Suppressor macrophage (primary cell): ENCODE results near the gene TEDC1.

Source experiments
- DNase-seq, 4 experiments: peaks; one replicate each; pipeline ENCODE4 v3.0.0-alpha.2; 2020 to 2022

Gene TEDC1

DNA sequence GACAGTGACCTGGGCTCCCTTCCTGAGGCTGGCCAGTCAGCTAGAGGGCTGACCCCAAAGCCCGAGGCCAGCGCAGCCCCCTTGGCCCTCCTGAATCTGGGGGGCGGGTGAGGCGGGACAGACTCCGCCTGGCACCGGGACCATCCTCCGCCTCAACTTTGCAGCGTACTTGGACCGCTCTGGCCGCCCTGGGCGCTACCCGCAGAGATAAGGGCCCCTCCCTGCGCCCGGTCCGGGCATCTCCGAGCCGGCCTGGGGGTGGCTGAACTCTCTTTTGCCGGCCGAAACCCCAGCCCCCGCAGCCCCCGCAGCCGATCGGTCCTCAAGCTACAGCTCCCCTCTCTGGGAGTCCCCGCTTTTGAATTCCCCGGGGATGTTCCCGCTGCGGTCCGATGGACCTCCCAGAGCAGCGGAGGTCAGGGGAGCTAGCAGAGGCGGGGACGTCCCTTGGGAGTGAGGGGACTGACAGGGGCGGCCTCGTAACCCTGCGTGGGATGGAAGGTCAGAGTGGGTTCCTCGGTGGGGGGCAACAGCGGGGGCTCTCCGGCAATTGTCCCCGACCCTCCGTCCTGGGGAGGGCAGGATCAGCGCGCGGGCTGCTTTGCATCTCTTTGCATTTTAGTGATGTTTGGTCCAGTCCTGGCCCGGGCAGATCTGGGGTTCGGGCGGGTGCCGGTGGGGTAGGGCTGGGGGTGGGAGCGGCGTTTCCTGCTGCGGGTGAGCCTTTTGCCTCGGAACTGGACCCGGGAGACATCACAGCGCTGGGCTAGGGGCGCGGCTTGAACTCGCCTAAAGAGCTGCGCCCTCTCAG is 4.7 kb upstream of the TEDC1 start, which contains the start of gene CRIP1:
Gene CRIP1, plus strand, starts transcription at position 724 of the 811 bp plus-strand sequence. CDS start 374 bp downstream, outside the sequence.
- DNase-seq = no peak

DNA sequence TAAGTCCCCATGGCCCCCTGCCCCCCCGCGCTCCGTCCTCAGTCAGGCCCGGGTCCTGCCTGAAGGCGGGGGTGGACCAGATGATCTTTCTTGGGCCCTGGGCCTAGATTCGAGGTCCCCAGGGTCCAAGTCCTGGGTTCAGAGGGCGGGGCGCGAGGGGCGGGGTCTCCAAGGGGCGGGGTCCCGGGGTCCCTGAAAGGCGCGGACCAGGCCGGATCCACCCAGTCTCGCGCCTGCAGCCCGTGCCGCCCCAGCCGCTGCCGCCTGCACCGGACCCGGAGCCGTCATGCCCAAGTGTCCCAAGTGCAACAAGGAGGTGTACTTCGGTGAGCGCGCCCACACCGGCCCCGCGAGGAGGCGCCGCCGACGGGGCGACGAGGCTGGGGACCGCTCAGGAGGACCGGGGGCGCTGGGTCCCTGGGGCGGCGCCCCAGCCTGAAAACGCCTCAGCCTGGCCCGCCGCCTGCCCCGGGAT is 4.0 kb upstream of the TEDC1 start:
- peak in 2 of 4 experiments; percentile 15 to 29 for DNase-seq

DNA sequence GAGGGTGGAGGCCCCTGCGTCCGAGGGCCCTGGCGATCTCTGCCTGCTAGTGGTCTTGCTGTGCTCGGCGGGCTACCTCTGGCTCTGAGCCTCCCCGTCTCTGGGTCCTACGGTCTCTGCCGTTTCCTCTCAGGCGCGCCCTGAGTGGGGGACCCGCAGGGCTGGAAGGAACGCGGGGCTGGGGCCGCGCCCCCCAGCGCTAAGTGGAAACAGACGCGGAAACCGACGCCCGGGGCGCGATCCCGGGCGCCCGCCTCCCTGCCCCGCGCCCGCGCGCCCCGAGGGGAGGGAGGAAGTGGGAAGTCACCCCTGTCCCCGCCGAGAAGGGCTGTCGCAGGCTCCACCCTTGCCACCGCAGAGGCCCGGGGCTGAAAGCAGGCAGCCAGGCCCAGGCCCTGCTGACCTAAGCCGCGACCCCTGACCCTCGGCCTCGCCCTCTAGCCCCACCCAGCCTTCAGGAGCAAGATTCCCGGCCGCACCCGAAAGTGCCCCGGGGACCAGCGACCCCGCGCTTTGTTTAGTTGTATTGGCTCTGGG is 3.5 kb upstream of the TEDC1 start:
- DNase-seq = peak; percentile 58 to 89 (median 78)

DNA sequence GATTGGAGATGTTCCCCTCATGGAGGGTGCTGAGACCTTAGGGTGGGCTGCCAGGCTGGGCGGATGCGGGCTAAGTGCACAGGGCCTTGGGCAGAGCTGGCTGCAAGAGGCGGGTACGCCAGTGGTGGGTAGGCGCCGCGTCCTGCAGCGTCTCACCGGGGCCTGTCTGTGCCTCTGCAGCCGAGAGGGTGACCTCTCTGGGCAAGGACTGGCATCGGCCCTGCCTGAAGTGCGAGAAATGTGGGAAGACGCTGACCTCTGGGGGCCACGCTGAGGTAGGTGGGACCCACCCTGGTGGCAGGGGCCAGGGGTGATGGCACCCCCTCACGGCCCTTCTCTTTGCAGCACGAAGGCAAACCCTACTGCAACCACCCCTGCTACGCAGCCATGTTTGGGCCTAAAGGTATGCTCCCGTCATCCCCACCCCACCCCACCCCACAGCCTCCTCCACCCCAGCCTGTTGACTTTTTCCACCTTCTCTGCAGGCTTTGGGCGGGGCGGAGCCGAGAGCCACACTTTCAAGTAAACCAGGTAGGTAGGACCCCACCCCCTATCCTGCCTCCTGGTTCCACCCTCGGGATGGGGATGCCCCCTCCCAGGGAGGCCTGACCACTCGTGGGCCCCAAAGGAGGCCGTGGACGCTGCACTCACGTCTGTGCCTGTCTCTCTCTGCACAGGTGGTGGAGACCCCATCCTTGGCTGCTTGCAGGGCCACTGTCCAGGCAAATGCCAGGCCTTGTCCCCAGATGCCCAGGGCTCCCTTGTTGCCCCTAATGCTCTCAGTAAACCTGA is 2.9 kb upstream of the TEDC1 start:
- DNase-seq = no peak

DNA sequence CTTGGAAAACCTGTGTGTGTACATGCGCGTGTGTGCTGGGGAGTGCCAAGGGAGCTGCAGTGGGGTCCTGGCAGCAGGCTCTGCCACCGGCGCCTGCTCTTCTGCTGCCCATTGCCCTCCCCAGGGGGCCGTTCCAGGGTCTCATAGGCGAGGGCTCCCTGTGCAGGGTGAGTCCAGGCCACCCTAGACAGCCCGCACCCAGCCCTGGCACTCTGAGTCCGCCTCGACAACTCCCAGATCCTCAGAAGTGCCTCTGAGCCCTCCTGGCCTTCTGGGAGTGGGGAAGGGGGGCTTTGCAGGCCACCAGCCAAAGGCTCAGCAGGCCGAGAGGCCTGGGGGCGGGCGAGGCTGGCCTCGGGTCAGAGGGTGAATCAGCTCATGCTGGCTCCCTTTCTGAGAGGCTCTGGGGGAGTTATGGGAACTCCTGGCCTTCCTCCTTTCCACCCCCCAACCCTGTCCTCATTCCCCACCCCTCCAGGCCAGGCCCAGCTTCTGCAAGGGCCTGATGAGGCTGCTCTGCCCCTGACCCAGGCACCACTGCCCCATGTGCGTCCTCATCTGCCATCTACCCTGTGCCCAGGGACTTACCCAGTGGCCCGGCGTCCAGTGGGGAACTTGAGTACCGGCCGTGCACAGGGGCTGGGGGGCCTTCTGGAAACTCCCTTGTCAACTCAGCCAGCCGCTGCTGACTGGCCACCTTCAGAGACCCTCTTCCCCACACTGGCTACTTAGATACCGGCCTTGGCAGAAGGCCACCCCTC is 2.1 kb upstream of the TEDC1 start:
- DNase-seq = peak; percentile 32 to 63 (median 53)

DNA sequence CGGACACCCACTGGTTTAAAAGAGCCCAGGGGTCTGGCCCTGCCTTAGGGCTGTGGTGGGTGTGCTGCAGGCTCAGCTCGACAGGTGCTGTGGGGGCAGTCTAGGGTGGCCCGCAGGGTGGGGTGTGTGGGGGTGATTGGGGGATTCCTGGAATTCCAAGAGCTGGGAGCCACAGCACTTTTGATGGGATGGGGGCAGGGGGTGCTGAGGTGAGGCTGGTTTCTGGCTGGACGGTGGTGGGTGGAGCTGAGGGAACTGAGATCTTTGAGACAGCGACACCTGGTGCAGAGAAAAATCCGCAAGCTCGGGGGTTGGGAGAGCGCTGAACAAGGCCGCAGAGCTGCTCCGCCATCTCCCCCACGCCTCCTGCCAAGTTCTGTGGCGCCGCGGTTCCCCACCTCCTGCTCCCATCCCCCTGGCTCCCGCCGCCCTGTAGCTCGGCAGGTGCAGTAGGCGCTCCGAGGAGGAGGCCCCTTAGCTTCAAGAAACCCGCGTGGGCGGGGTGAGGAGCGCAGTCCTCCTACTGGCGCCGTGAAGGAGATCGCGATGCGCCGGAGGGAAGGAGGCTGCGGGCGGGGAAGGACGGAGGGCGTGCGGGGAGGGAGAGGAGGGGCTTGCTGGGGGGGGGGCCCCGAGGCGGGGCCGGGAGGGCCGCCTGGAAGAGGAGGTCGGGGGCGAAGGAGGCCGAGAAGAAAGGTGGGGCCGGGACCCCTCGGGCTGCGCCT is 1.3 kb upstream of the TEDC1 start:
- DNase-seq = peak; percentile 70 to 85 (median 80)

DNA sequence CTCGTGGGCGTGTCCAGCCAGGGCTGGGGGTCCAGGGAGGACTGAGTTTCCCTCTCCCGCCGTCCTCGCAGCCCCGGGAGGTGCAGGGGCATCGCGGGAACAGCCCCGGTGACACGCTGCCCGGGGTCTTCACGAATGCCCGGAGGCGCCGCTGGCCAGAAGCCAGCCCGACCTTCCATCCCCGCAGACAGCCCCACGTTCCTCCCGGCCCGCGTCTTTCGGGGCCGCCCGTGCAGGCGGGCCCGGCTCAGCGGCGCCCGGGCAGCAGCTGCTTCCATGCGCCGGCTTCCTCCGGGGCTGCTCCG is 827 bp upstream of the TEDC1 start:
- no peak for DNase-seq

DNA sequence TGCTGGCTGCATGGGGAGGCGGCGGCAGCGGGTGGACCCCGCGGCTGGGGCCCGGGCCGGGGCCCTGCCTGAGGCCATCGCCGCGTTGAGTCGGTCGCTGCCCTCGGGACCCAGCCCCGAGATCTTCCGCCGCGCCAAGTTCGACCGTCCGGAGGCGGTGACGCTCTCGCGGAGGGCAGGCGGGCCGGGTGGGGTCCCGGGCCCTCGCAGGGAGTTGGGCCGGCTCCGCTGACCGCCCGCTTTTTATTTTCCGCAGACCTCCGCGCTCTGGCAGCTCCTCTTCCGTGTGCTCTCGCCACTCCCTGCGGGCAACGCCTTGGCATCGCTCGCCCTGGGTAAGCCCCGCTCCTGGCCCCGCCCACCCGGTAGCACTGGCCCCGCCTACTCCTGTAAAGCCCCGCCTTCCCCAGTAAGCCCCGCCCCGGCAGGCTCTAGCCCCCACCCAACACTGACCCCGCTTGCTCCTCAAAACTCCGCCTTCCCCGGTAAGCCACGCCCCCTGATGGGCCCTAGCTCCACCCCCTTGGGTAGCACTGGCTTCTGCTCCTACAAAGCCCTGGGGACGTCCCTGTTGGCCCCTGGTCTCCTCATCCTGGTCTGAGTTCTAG is 424 bp downstream of the TEDC1 start:
- peak; percentile 81 to 89 (median 86) for DNase-seq

DNA sequence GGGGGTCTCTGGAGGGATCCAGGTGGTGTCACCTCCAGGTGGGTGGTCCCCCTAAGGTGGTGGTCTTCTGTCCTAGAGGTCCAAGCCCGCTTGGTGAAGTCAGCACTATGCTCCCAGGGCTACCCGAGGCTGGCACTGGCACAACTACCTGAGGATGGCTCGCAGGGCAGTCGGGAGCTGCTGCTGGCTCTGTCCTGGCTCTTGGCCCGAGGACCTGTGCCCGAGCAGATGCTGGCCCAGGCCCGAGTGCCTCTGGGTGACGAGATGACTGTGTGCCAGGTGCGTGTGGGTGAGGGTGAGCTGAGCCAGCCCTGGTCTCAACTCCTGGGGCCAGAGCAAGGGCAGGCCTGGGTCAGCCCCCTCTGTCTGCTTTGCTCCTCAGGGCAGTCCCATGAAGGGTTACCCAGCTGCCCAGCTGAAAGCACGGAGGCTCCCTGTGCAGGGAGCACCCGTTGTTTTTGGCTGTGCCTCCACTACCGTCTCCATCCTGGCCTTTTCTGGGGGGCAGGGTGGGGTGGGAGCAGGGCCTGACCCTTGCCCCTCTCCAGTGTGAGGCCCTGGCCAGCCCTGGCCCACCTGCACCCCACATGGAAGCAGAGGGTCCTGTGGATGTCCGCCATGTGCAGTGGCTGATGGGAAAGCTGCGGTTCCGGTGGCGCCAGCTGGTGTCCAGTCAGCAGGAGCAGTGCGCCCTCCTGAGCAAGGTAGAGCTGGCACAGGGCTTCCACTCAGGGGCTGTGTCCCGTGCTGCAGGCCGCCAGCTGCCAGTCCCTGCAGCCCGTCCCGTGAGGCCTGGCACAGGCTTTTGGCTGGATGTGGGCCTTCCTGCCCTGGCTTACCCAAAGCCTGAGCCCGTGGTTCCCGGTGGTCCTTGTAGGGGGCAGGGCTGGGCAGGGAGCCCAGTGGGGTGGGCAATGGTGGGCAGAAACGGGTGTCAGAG is 1.3 kb downstream of the TEDC1 start:
- peak in 1 of 4 experiments; percentile 1 for DNase-seq

DNA sequence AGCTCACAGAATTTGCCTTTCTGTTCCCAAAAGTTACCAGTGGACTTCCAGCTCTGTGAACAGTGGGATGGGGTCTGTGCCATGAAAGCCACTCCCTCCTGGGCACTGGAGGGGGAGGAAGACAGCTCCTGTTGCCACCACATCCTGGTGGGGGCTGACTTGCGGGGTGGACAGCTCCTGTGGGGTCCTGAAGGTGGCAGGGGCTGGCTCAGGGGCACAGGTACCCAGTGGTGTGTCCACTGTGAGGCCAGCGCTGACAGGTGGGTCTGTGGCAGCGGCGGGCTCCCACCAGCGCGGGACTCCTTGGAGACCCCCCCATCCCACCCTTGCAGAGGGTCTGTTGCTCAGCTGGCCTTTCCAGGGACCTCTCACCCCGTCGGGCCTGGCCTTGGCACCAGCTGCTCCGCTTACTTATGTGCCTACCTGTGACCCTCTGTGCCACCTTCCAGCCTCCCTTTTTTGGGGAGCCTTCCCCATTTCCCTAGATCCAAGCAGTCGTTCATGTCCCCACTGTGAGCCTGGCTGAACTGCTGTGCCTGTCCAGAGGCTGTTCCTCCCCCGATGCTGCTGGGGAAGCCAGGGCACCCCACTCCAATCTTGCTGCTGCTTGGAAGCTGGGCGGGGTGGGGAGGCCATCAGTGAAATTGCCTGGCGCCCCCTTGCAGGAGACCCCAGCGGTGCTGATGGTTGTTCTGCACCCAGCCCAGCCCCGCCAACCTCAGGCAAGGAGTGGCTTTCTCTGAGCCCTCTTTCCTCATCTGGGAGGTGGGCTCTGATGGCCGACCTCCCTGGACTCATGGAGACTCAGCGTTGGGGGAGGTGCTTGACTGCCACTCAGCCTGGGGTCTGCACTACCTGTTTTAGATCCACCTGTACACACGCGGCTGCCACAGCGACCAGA is 2.2 kb downstream of the TEDC1 start:
- no peak for DNase-seq

DNA sequence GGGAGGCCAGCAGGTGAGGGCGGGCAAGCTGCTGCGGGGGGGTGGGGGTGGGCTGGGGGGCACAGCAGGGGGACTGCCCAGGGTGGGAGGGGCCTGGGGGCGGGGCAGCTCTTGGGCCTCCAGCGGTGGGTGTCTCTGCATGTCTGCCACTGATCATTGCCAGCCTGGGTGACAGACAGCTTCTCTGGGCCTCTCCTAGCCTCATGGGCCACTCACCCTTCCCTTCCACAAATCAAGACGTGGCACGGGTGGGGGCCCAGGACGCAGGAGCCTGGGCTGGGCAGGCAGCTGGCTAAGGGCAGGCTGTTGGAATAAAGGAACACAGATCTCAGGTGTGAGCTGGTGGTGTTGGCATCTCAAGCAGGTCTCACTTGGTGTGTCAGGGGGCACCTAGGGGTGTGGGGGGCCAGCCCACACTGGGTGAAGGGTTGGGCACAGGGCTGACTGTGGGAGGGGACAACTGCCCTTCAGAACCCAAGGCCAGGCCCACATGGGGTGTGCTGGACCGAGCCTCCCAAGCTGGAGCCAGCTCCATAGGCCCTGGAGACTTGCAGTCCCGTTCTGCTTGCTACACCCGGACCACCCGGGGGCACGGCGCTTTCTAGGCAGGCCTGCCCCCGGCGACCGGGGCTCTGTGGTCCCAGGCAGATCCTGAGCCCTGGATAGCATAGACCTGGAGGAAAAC is 3.0 kb downstream of the TEDC1 start:
- no peak for DNase-seq

DNA sequence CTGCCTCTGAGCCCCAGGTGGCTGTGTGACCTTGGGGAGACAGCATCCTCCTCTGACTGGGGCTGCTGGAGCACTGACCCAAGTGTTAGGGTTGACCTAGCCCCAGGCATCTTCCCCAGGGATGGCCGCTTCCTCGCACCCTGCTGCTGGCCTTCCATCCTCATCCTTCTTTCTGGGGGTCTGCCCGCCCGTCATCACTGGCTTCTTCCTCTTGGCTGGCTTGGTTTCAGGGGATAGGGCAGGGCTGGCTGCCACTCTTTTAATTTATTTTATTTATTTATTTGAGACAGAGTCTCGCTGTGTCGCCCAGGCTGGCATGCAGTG is 3.5 kb downstream of the TEDC1 start:
- DNase-seq = no peak

DNA sequence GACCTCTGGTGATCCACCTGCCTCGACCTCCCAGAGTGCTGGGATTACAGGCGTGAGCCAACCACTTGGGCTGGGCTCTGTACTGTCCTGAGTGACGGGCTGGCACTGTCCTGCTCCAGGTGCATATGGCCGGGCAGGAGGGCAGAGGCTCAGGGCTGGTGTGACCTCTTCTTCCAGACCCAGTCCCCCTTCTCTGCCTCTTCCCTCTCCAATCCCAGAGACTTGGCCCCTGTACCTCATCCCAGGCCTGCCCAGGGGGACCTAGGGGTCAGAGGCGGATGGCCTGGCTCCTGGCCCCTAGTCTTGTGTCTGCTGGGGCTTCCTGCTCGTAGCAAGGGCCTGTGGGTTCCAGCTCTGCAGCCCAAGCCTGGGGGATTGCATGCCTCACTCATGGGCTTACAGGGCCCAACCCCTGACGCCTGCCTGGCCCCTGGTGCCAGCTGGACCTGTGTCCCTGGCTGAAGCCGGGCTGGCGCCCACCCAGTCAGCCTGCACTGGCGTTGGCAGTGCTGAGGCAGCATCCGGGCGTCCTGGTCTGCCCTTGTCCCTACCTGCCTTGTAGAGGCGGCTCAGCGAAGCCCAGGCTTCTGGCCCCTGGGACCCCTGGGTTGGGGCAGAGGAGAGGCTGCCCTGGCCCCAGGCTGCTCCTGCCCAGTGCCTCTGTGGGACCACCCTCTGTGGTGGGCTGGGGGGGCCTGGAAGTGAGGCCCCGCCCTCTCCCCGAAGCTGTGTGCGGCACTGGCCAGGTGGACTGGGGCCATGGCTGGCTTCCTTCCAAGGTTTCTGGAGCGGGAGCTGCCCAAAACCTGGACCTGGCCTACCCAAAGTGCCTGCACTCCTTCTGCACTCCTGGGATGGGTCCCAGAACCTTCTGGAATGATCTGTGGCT is 4.3 kb downstream of the TEDC1 start:
- DNase-seq = no peak

DNA sequence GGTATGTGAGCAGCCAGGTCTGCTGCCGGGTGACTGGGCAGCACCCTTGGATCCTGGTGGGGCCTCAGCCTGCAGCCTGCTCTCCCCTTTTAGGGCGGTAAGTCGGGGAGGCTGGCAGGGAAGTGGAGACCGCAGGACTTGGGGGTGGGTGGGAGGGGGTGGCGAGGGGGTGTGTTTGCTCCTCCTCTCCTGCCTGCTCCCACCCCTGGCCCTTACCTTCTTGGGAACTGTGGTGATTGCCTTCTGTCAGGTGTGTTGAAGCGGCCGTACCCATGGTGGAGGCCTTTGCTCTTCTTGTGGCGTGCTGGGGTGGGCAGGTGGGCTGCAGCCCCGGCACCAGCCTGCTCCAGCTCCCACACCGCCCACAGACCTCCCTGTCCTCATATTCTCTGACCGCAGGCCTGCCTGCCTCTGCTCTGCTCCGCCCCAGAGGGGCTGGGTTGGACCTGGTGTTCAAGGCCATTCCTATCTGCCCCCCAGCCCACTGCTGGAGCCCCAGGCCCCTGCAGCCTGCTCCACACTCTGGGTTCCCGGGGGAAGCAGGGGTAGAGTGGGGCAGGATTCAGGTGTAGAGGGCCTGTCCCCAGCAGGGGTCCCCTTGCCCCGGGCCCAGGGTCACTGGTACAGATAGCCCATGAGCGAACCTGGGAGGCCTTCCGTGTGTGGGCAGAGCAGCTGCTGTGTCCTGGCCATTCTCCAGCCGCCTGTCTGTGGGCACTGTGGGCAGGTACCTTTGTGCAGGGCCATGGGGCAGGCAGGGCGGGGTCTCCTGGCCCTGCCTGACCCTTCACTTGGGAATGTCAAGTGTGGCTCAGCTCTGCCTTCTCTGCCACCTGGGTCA is 5.2 kb downstream of the TEDC1 start:
- DNase-seq = no peak

DNA sequence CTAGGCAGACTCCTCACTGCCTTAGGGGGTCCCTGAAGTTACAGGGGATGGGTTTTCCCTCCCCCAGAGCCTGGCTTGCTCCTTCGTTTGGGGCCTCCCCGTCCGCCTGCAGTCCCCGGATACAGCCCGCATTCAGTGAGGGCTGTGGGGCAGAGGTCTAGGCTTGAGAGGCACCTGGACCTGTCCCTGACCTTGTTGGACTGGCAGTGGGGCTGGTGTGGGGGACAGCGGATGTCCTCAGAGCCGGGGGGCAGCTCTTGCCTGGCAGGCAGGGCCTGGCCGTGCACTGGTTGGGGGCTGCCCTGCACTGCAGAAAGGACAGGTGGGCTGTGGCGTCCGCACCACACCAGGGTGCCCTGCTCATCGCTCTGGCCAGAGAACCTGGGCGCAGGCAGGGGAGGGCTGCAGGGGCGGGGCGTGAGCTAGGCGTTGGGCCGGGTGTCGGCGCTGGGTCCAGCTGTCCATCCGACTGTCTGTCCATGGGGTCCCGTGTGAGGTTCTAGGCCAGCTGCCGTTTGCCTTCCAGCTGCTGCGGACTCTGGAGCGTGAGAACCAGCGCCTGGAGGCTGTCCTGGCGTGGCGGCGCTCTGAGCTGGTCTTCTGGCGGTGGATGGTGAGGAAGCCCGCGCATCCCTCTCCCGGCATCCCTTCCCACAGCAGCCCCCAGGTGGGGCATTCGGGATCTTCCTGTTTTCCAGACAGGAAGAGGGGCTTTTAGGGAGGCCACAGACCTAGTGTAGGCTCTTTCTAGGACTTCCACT is 6.0 kb downstream of the TEDC1 start:
- no peak for DNase-seq
